Measurements from ENCODE around the gene ITGB4.
A peak's percentile ranks its signal among the peaks of the same experiment; 100 is the strongest.

The ITGB4 gene

DNA sequence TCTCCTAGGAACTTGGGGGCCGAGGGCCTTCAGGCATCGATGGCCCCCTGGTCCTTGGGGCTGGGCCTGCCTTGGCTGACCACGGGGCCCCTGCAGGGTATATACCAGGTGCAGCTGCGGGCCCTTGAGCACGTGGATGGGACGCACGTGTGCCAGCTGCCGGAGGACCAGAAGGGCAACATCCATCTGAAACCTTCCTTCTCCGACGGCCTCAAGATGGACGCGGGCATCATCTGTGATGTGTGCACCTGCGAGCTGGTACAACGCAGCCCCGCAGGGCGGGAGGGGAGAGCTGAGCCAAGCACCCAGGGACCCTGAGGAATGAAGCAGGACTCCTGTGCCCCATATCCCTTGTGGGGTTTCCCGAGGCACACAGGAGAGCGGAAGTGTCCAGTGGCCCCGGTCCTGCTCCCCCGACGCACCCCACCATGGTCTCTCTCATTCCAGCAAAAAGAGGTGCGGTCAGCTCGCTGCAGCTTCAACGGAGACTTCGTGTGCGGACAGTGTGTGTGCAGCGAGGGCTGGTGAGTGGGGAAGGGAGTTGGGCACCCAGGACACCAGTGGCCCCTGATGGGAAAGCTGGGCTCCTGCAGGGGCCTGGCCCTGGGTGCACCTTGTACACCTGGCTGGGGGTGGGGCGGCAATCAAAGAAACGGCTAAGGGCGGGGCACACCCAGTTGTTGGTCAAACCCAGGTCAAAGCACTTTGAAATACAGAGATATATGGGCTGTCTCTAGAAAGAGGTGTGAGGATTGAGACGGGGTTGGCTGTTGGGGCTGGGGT, 10.6 kb downstream of the ITGB4 start:
- DNase-seq (ENCODE audit: low spot score), result no peak

DNA sequence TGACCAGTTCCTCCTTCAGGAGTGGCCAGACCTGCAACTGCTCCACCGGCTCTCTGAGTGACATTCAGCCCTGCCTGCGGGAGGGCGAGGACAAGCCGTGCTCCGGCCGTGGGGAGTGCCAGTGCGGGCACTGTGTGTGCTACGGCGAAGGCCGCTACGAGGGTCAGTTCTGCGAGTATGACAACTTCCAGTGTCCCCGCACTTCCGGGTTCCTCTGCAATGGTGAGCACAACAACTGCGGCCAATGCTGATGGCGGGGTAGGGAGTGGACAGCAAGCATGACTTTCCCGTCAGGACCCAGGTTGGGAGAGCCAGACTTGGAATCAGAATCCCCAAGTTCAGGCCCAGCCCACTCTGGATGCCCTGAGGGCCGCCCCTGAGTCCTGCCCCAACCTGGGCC, 12.2 kb downstream of the ITGB4 start:
- DNase-seq (ENCODE audit: low spot score), result no peak

DNA sequence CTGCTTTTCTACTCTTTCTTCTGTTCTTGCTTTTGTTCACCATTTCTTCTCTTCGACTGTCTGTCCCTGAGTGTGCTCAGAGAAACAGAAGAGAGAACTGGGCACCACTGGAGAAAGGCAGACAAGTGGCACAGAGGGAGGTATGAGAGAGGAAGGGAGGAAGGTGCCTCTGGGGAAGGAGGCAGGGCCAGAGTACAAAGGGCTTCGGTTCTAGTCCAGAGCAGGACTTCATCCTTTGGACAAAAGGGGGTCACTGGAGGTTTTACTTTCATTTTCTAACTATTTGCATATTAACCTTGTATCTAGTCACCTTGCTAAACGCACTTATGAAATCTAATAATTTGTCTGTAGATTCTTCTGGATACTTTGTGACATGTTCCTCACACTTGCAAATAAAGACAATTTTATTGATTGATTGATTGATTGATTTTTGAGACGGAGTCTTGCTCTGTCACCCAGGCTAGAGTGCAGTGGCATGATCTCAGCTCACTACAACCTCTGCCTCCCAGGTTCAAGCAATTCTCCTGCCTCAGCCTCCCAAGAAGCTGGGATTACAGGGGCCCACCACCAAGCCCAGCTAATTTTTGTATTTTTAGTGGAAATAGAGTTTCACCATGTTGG, 13.5 kb downstream of the ITGB4 start:
- DNase-seq (ENCODE audit: low spot score), result no peak

DNA sequence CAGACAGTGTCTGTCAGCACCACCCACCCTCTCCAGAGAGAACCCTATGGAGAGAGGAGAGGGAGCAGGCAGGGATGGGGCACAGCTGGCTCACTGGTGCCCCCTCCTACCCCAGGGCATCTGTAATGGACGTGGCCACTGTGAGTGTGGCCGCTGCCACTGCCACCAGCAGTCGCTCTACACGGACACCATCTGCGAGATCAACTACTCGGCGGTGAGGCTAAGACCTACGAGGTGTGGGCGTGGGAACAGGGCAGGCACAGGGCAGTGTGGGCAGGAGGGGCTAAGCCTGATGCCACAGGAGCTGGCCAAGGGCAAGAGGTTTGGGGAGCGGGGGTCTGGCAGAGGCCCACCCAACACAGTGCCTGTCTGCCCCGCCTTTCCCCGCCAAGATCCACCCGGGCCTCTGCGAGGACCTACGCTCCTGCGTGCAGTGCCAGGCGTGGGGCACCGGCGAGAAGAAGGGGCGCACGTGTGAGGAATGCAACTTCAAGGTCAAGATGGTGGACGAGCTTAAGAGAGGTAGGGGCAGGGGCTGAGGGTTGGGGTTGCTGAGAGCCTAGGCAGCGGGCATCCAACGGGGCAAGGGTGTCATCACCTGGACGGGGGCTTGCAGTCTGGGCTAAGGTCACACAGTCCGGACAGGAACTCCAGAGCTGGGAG, 15.0 kb downstream of the ITGB4 start:
- no peak for DNase-seq (ENCODE audit: low spot score)

DNA sequence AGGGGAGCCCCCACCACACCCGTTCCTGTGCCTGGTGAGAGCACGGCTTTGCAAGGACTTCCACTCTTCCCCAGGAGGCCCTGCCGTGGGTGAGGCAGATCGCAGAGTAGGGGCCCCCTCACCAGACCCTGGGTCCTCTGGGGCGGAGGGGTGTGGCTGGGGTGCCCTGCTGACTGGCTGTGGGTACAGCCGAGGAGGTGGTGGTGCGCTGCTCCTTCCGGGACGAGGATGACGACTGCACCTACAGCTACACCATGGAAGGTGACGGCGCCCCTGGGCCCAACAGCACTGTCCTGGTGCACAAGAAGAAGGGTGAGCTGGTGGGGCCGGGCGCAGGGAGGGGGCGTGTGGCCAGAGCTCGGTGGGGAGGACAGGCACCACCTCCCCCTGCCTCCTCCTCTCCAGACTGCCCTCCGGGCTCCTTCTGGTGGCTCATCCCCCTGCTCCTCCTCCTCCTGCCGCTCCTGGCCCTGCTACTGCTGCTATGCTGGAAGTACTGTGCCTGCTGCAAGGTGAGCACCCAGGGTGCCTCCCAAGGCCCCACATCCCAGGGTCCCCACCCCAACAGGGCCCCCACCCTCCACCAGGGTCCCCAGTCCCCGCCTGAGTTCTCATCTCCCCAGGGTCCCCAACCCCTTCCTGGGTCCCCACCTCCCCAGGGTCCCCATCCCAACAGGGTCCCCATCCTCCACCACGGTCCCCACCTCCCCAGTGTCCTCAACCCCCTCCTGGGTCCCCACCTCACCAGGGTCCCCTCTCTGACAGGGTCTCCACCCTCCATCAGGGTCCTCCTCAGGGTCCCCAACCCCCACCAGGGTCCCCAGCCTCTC, 16.1 kb downstream of the ITGB4 start:
- DNase-seq (ENCODE audit: low spot score), result no peak

DNA sequence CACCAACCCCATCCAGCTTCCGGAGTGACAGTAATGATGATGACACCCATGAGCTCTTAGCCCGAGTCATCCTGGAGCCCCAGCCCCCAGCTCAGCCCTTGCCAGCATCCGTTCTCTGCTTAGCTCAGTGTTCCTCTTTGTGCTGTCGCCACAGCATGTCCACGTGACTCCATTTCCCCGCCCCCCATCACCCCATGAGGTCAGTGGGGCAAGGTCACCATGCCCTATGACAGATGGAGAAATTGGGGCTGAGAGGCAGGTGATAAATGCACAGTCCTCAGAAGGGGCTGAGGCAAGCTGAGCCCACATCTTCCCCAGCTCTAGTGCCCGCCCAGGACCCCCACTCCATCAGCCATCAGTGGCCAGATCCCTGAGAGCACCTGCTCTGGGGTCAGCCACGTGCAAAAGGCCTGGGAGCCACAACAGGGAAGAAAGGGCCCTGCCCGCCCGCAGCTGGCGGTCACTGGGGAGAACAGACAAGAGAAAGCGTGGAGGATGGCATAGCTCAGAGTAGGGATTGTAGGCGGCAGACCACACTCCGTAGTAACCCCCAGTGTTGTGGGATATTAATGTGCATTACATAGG, 17.1 kb downstream of the ITGB4 start:
- no peak for DNase-seq (ENCODE audit: low spot score)

DNA sequence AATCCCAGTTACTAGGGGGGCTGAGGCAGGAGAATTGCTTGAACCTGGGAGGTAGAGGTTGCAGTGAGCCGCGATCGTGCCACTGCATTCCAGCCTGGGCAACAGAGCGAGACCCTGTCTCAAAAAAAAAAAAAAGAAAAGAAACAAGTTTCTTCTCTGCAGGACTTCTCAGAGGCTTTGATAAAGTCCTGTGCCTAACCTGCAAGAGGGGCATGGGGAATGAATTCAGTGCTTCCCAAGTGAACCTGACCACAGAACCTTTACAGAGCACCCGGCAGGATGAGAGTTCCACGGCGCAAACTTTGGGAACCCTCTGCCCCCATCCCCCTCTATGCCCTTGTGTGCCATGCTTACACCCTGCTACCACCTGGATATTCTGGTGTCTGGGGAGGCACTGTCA, 17.9 kb downstream of the ITGB4 start:
- no peak for DNase-seq (ENCODE audit: low spot score)

DNA sequence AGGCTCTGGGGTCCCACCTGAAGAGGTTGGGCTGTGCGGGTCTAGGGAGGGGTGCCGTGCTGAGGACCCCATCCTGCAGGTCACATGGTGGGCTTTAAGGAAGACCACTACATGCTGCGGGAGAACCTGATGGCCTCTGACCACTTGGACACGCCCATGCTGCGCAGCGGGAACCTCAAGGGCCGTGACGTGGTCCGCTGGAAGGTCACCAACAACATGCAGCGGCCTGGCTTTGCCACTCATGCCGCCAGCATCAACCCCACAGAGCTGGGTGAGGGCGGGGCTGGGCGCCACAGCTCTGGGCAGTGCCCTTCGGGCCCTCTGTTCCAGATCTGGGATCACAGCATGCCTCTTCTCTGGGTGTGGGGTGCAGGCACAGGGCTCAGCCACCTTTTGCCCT, 18.5 kb downstream of the ITGB4 start:
- DNase-seq (ENCODE audit: low spot score), result no peak

DNA sequence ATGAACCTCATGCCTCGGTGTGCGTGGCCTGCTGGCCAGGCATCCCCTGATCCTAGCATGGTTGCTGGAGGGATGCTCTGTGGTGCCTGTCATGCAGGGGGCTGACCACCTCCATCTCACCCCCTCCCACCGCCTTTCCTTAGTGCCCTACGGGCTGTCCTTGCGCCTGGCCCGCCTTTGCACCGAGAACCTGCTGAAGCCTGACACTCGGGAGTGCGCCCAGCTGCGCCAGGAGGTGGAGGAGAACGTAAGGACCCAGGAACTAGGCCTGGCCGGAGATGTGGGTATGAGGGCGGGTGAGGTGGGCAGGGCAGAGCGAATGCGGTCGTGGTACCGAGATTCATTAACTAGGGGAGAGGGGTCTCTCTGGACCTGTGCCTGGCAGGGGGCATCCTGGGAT, 19.0 kb downstream of the ITGB4 start:
- no peak for DNase-seq (ENCODE audit: low spot score)

DNA sequence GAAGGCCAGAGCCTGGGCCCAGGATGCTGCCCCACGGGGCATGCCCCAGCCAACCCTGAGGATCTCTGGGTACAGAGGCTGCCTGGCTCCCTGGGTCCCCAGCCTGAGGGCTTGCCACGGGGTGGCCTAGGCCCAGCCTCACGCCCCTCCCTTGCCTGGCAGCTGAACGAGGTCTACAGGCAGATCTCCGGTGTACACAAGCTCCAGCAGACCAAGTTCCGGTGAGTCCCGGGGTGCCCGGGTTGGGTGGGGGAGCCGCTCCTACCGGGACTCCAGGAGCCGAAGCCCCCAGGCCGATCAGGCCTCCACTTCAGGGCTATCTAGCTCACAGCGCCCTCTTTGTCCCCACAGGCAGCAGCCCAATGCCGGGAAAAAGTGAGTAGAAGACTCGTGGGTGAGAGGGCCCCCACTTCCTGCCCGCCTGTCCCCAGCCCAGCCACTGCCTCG, 19.4 kb downstream of the ITGB4 start:
- DNase-seq (ENCODE audit: low spot score), result no peak

DNA sequence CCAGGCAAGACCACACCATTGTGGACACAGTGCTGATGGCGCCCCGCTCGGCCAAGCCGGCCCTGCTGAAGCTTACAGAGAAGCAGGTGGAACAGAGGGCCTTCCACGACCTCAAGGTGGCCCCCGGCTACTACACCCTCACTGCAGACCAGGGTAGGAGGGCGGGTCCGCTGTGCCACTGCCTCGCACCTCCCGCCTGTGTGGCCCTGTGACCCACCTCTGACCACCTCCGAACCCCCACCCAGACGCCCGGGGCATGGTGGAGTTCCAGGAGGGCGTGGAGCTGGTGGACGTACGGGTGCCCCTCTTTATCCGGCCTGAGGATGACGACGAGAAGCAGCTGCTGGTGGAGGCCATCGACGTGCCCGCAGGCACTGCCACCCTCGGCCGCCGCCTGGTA, 21.1 kb downstream of the ITGB4 start:
- DNase-seq (ENCODE audit: low spot score), result no peak

DNA sequence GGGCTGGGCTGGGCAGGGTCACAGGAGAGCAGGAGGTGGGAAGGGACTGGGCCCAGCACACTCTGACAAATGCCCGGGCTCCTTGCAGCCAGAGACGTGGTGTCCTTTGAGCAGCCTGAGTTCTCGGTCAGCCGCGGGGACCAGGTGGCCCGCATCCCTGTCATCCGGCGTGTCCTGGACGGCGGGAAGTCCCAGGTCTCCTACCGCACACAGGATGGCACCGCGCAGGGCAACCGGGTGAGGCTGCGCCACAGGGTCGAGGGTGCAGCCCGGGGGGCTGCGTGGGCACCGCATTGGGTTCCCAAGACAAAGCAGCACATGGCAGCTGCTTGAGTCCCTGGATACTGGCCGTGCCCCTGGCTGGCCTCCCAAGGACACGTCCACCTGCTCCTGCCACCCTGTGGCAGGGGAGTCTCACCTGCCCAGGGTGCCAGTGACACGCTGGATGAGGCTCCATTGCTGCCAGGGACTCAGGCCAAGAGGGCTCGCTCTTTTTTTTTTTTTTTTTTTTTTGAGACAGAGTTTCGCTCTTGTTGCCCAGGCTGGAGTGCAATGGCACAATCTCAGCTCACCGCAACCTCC, 22.5 kb downstream of the ITGB4 start:
- no peak for DNase-seq (ENCODE audit: low spot score)

DNA sequence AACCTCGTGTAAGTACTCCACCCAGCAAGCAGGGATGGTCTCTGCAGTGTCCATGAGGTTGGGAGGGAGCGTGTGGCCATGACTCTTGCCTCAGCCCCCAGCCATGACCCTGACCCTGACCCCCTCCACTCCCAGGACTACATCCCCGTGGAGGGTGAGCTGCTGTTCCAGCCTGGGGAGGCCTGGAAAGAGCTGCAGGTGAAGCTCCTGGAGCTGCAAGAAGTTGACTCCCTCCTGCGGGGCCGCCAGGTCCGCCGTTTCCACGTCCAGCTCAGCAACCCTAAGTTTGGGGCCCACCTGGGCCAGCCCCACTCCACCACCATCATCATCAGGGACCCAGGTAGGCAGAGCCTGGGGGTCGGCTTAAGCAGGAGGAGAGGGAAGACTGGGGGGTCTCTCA, 27.4 kb downstream of the ITGB4 start:
- DNase-seq (ENCODE audit: low spot score), result no peak

DNA sequence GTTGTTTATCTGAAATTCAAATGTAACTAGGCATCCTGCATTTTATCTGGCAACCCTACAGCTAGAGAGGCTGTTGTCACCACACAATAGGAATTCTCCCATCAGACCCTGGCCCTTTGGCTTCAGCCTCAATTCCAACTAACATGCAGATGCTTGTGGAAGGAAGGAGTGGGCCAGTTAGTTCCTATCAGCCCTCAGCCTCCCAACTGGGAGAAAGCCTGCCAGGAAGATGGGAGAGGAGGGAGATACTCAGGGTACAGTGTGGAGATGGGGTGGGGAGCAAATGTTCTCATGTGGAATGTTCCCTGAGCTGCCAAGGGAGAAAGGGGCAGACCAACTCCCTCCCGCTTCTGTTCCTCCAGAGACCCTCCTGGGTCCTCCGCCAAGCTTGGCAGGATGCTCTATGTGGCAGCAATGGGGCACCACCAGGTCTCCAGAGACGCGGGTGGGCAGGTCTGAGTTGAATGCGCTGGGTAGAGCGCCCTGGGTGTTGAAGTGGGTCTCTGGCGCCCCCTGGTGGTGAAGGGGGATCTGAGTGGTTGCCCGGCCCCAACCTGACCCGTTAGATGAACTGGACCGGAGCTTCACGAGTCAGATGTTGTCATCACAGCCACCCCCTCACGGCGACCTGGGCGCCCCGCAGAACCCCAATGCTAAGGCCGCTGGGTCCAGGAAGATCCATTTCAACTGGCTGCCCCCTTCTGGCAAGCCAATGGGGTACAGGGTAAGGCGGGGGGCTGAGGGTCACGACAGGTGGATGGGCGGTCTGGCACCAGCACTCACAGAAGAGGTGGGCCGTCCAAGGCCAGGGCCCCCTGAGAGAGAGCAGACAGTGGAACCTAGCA, 28.5 kb downstream of the ITGB4 start:
- peak; percentile 91 for DNase-seq (ENCODE audit: low spot score)

DNA sequence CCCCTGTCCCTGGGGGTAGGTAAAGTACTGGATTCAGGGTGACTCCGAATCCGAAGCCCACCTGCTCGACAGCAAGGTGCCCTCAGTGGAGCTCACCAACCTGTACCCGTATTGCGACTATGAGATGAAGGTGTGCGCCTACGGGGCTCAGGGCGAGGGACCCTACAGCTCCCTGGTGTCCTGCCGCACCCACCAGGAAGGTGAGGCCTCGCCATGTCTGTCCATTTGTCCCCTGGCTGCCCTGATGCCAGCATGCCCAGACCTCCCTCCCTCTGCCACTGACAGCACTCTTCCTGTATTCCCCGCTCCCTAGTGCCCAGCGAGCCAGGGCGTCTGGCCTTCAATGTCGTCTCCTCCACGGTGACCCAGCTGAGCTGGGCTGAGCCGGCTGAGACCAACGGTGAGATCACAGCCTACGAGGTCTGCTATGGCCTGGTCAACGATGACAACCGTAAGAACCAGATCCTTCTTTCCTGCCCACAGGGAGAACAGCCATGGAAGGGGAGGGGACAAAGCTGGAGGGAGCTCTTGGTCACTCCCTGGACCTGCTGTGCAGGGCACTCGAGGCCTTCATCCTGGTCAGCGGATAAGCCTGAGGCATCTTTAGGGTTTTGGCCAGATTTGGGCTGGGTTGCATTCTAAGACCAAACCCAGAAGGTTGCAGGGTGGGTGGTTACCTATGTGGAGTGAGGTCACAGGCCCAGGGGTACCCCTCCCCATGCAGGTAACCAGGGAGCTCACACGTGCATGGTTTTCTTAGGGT, 29.6 kb downstream of the ITGB4 start:
- no peak for DNase-seq (ENCODE audit: low spot score)

DNA sequence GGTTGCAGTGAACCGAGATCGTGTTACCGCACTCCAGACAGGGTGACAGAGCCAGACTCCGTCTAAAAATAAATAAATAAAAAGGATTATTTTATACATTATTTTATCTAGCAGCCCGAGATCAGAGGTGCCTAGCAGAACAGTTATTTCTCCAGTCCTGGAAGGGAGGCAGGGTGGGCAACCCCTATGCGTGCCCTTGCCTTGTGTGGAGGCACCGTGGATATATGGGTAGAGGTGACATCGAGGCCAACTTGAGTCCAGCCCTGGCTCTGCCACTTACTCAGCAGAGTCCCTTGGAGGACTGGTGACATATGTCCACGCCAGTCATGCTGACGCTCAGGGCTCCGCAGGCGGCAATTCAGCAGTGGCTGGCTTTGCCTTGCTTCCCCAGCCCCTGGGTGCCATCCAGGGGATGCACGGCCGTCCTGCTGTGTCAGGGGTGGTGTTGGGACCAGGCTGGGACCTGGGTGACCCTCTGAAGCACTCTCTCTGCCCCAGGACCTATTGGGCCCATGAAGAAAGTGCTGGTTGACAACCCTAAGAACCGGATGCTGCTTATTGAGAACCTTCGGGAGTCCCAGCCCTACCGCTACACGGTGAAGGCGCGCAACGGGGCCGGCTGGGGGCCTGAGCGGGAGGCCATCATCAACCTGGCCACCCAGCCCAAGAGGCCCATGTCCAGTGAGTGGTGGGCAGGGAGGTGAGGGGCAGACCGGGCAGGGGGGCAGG, 30.6 kb downstream of the ITGB4 start:
- DNase-seq (ENCODE audit: low spot score), result no peak

DNA sequence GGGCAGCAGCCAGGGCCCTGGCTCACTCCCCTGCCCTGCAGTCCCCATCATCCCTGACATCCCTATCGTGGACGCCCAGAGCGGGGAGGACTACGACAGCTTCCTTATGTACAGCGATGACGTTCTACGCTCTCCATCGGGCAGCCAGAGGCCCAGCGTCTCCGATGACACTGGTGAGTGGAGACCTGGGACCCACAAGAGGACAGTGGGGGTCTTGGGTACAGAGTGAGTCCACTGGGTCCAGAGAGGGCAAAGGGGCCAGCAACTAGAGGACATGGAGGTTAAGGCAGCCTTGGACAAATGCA, 31.1 kb downstream of the ITGB4 start:
- DNase-seq (ENCODE audit: low spot score), result no peak

DNA sequence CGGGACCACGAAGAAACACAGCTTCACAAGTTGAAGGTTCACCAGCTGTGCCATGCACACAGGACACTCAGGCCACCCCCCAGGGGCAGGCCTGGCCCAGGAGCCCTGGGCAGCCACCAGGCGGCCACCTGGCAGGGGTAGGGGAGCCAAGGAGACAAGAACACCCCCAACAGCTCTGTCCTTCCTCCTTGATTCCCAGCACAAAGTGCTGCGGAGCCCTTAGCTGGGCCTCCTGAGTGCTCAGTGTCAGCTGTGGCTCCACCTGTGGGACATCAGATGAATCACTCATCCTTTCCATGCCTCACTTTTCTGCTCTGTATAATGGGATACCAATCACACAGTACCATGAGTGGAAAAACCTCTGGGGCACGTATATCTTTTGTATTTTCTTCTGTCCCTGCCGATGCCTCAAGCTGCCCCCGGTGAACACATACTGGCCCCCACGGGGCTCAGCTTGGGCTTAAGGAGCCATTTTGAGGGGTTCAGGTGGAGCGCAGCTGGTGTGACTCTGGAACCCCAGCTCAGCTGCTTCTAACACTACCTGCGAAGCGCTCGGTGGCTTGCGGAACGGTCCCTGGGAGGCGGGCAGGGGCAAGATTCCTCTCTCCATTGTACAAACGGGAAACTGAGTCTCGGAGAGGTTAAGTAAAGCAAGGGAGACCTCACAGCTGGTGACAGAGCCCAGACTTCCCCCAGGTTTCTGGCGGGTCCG, 31.7 kb downstream of the ITGB4 start:
- DNase-seq (ENCODE audit: low spot score), result no peak
